SW480 (cell line): ENCODE data around the gene ZNF143.
A peak's percentile ranks its signal among the peaks of the same experiment; 100 is the strongest.

Experiments used
- DNase-seq: peaks from one replicate; pipeline ENCODE4 v3.0.0-alpha.2; 2016; ENCODE audit warnings: low spot score

ZNF143 gene

GRCh38 chr11:9575260-9576240 lies 114.7 kb downstream of the ZNF143 start:
- peak; percentile 92 for DNase-seq

GRCh38 chr11:9576701-9577381 lies 116.0 kb downstream of the ZNF143 start:
- no peak for DNase-seq

DNA sequence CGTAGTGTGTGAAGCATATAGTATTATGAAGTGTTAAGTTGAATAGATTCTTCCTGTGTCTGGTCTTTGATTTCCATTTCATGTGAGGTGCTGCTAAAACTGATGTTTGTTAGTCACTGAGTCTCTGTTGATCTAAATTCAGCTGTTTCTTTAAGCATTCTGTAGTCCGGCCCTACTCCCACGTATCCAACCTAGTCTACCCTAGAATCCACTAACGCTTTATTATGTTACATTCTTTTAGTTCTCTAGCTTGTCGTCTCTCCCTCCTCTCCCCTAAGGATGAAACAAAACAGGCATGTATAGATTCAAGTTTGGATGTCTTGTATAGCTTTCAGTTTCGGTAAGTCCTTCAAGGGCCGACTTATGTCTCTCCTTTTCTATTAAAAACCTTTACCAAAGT lies 116.7 kb downstream of the ZNF143 start:
- DNase-seq, result no peak
